ENCODE data around the gene MX1. TPM values are rescaled to one million over a fixed set of nuclear protein-coding genes. Genes with fewer than 3 reads are reported as not detected.

The MX1 gene
- total RNA-seq, 2 experiments from 2014 or later, result 82.3 to 86.3 TPM

DNA sequence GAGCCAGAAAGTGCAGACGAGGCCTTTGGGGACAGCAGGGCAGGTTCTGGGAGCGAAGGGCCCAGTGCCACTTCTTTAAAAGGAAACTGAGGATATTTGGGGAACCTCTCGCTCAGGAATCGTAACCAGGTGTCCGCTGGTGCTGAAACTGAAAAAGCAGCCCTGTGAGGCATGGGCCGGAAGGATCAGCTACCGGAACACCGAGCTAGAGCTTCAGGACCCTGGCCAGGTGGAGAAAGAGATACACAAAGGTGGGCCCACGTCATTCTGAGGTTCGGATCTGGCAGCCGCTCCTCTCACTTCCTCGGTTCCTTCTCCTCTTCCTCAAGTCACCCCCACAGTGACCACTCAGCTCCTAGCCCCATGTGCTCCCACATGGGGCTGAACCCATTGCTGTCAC lies 46.1 kb upstream of the MX1 start:
- H3K9me3 ChIP-seq (ENCODE audit: control insufficient read depth in 1 of 2, insufficient read depth in 1 of 2, low read length in 2 of 2), result no peaks in the 10 kb centered on the region
- Mint-ChIP-seq H3K4me3 (no peak overlapping the region), H3K27me3 (no peaks in the 10 kb centered on the region), H3K36me3 (ENCODE audit: low read depth) (peaks cover 95% of the 10 kb centered on the region), H3K9me3 (no peaks in the 10 kb centered on the region), H3K4me1 (ENCODE audit: low read depth) (peaks cover 7% of the 10 kb centered on the region), H3K27ac (no peak overlapping the region)
- no peak overlapping the region for H3K4me3 ChIP-seq (ENCODE audit: low read length)
- POLR2A ChIA-PET, result interaction anchor here (1.7 kb wide), 1 partner anchor 19 kb away, joined by 5 read pairs; no protein-coding TSS in a partner anchor
- ATAC-seq (ENCODE audit: poor library complexity) (no peak), DNase-seq (no peak)
- peaks cover 2% of the 10 kb centered on the region for H3K4me1 ChIP-seq (ENCODE audit: insufficient read depth, low read length)
- H3K27me3 ChIP-seq (ENCODE audit: control insufficient read depth in 1 of 2, insufficient read depth in 2 of 2, low read length in 2 of 2), result no peaks in the 10 kb centered on the region
- TF ChIP-seq, protein P1, sequence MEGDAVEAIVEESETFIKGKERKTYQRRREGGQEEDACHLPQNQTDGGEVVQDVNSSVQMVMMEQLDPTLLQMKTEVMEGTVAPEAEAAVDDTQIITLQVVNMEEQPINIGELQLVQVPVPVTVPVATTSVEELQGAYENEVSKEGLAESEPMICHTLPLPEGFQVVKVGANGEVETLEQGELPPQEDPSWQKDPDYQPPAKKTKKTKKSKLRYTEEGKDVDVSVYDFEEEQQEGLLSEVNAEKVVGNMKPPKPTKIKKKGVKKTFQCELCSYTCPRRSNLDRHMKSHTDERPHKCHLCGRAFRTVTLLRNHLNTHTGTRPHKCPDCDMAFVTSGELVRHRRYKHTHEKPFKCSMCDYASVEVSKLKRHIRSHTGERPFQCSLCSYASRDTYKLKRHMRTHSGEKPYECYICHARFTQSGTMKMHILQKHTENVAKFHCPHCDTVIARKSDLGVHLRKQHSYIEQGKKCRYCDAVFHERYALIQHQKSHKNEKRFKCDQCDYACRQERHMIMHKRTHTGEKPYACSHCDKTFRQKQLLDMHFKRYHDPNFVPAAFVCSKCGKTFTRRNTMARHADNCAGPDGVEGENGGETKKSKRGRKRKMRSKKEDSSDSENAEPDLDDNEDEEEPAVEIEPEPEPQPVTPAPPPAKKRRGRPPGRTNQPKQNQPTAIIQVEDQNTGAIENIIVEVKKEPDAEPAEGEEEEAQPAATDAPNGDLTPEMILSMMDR (IDR thresholded peaks at IDR 0.05), result no peak
- CTCF ChIA-PET, result interaction anchor here (2.3 kb wide), 1 partner anchor 97 kb away, joined by 8 read pairs; no protein-coding TSS in a partner anchor
- intact Hi-C loops (cut with DNase I, micrococcal nuclease), result loop anchor here (5.0 to 10.0 kb wide), 2 partner anchors 53 to 55 kb away; no protein-coding TSS in a partner anchor
- H3K36me3 ChIP-seq (ENCODE audit: insufficient read depth, low read length), result peaks cover 86% of the 10 kb centered on the region
- no peak overlapping the region for H3K27ac ChIP-seq (ENCODE audit: low read depth in 1 of 2, low read length in 2 of 2)

DNA sequence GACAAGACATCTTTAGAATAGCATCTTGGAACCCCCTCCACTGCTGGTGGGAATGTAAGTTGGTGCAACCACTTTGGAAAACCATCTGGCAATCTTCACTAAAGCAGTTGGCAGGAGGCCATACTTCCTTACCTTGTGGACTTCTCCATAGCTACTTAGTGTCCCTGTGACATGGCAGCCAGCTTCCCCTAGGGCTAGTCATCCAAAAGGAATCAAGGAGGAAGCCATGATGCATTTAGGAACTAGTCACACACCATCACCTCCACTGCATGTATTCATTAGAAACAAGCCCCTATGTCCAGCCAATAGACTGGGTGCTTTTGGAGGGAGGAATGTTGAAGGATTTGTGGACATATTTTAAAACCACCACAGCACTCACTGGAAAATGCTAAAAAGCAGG lies 44.3 kb upstream of the MX1 start:
- intact Hi-C loops (cut with DNase I, micrococcal nuclease), result loop anchor here in 1 of 2 experiments (5.0 kb wide), 1 partner anchor 54 kb away; no protein-coding TSS in a partner anchor
- peaks cover 96% of the 10 kb centered on the region for H3K36me3 Mint-ChIP-seq (ENCODE audit: low read depth)

DNA sequence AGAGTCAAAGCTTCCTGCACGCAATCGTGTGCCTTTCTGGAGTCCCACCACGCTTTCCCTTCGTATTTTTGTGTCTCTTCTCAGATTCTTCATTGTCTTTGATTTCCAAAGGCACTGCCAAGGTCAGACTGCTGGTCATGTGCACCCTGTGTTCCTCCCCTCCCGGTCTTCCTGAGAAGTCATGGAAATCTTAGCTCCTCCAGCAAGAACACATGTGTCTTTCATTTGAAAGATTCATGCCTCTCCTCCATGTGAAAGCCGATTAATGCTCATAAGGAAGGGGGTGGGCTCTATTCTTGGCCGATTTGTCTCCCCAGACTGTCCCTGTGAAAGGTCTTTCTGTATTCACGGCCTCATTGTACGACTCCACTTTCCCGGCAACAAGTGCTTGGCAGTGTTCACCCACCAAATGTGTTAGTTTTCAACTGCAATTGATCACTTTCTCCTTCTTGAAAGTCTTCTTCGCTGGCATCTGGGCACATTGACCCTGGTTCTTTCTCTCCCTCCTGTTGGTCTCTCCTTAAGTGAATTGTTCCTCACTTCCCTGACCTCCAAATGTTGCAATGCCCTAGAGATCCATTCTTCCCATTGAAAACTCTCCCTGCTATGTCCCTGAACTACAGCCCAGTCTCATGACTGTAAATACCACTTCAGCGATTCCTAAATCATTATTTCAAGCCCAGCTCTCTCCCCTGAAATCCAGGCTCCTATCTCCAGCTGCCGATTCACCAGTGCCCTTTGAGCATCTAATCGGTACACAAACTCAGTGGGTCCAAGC lies 38.8 kb upstream of the MX1 start:
- intact Hi-C loops (cut with DNase I, micrococcal nuclease), result no loop called here
- Histone ChIP-seq H3K27ac (ENCODE audit: low read depth in 1 of 2, low read length in 2 of 2) (no peak overlapping the region), H3K9me3 (ENCODE audit: control insufficient read depth in 1 of 2, insufficient read depth in 1 of 2, low read length in 2 of 2) (no peaks in the 10 kb centered on the region), H3K4me3 (ENCODE audit: low read length) (no peak overlapping the region), H3K4me1 (ENCODE audit: insufficient read depth, low read length) (no peaks in the 10 kb centered on the region), H3K36me3 (ENCODE audit: insufficient read depth, low read length) (peaks cover 79% of the 10 kb centered on the region), H3K27me3 (ENCODE audit: control insufficient read depth in 1 of 2, insufficient read depth in 2 of 2, low read length in 2 of 2) (no peaks in the 10 kb centered on the region)
- ChIA-PET CTCF (no interaction called here), POLR2A (no interaction called here)
- Mint-ChIP-seq H3K27ac (peak overlapping the region; percentile 2), H3K27me3 (no peaks in the 10 kb centered on the region), H3K9me3 (no peaks in the 10 kb centered on the region), H3K36me3 (ENCODE audit: low read depth) (peaks cover 83% of the 10 kb centered on the region), H3K4me1 (ENCODE audit: low read depth) (peaks cover 4% of the 10 kb centered on the region), H3K4me3 (no peak overlapping the region)
- TF ChIP-seq, protein P1 (IDR thresholded peaks at IDR 0.05), result no peak
- DNase-seq, result no peak
- ATAC-seq (ENCODE audit: poor library complexity), result no peak

More for the DNA sequence above, 44.3 kb upstream of the MX1 start:
- no peak for ATAC-seq (ENCODE audit: poor library complexity)
- Mint-ChIP-seq H3K27ac (no peak overlapping the region), H3K9me3 (no peaks in the 10 kb centered on the region), H3K27me3 (no peaks in the 10 kb centered on the region), H3K4me1 (ENCODE audit: low read depth) (peaks cover 4% of the 10 kb centered on the region), H3K4me3 (no peak overlapping the region)
- POLR2A ChIA-PET, result interaction anchor here (1.2 to 1.7 kb wide), 2 partner anchors 12 to 20 kb away, joined by 4 to 5 read pairs; no protein-coding TSS in a partner anchor
- Histone ChIP-seq H3K27ac (ENCODE audit: low read depth in 1 of 2, low read length in 2 of 2) (no peak overlapping the region), H3K9me3 (ENCODE audit: control insufficient read depth in 1 of 2, insufficient read depth in 1 of 2, low read length in 2 of 2) (no peaks in the 10 kb centered on the region), H3K27me3 (ENCODE audit: control insufficient read depth in 1 of 2, insufficient read depth in 2 of 2, low read length in 2 of 2) (no peaks in the 10 kb centered on the region), H3K36me3 (ENCODE audit: insufficient read depth, low read length) (peaks cover 92% of the 10 kb centered on the region), H3K4me3 (ENCODE audit: low read length) (no peak overlapping the region), H3K4me1 (ENCODE audit: insufficient read depth, low read length) (no peaks in the 10 kb centered on the region)
- CTCF ChIA-PET, result interaction anchor here (2.3 kb wide), 1 partner anchor 99 kb away, joined by 8 read pairs; no protein-coding TSS in a partner anchor
- TF ChIP-seq, protein P1 (IDR thresholded peaks at IDR 0.05), result no peak
- no peak for DNase-seq

Data from CD4-positive, alpha-beta T cell (primary cell).